ENCODE results near the gene PCDH9.

DNA sequence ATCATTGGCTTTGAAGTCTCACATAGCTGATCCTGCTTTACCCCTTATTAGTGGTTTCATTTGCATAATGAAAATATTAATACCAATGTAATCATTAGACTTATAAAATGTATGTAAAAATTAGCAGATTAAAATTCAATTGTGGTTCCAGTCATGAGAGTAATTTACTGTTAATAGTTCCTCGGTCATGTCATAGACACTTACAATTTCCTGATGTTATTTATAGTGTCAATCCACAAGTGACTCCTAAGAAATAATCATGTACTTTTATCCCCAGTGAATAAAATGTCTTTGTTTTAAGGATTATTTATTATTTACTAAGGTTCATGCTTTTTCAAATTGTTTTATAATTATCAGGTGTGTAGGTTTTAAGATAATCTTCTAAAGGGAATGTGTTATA is 138.5 kb downstream of the PCDH9 start:
- TF ChIP-seq, protein P1, sequence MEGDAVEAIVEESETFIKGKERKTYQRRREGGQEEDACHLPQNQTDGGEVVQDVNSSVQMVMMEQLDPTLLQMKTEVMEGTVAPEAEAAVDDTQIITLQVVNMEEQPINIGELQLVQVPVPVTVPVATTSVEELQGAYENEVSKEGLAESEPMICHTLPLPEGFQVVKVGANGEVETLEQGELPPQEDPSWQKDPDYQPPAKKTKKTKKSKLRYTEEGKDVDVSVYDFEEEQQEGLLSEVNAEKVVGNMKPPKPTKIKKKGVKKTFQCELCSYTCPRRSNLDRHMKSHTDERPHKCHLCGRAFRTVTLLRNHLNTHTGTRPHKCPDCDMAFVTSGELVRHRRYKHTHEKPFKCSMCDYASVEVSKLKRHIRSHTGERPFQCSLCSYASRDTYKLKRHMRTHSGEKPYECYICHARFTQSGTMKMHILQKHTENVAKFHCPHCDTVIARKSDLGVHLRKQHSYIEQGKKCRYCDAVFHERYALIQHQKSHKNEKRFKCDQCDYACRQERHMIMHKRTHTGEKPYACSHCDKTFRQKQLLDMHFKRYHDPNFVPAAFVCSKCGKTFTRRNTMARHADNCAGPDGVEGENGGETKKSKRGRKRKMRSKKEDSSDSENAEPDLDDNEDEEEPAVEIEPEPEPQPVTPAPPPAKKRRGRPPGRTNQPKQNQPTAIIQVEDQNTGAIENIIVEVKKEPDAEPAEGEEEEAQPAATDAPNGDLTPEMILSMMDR (IDR thresholded peaks at IDR 0.05 in 2 of 3, conservative IDR thresholded peaks at IDR 0.05 in 1 of 3; ENCODE audit: control insufficient read depth in 2 of 3, extremely low read depth in 1 of 3, insufficient read depth in 1 of 3, low read depth in 3 of 3, low read length in 3 of 3), result no peak
- TF ChIP-seq NBN (IDR thresholded peaks at IDR 0.05) (no peak), ZNF274 (IDR thresholded peaks at IDR 0.05; ENCODE audit: insufficient read depth, insufficient read length) (no peak)
